ENCODE data around the gene PLCZ1. TPM values are rescaled to one million over a fixed set of nuclear protein-coding genes. Genes with fewer than 3 reads are reported as not detected.
A peak's percentile ranks its signal among the peaks of the same experiment; 100 is the strongest.

The PLCZ1 gene
- total RNA-seq, 2 donors from 2014 or later = not detected

DNA sequence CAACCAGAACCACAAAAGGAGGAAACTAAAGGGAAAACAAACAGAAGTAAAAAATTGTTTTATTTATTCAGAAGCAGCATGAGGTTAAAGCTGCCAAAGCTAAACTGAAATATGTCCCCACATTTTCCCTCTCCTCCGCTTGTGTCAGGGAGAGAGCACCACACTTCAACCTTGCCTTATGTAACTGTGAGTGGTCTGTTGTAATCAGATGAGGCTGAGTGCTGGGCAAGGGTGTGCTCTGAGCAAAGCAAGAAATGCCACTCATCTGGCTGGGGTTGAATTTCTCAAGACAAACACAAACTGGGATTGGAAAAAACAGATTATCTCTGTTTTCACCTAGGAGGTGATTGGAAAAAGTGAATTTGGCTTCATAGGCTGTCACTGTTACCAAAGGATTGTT lies 12.3 kb upstream of the PLCZ1 start:
- no peaks in the 10 kb centered on the region for H3K9me3 ChIP-seq (ENCODE audit: control insufficient read depth, low read length)
- H3K36me3 Mint-ChIP-seq (ENCODE audit: low read depth) = no peaks in the 10 kb centered on the region
- no peak for DNase-seq
- H3K9ac ChIP-seq (ENCODE audit: extremely low read depth, low read length, poor library complexity, severe bottlenecking) = no peak overlapping the region
- H3K4me1 Mint-ChIP-seq = peaks cover 76% of the 10 kb centered on the region
- no peak overlapping the region for H3K4me3 Mint-ChIP-seq
- WGBS, 2 experiments (ENCODE audit: insufficient coverage in 1 of 2, insufficient read length in 1 of 2) = 100% methylated on average over 1 of the region's 1 CpG; no CpG with 5 or more reads in 1 of the 2 experiments
- H3K27me3 ChIP-seq (ENCODE audit: control insufficient read depth, insufficient read depth, low read length, poor library complexity, severe bottlenecking) = no peaks in the 10 kb centered on the region
- H3K27ac Mint-ChIP-seq = peak overlapping the region; percentile 59
- peaks cover 26% of the 10 kb centered on the region for H3K4me1 ChIP-seq (ENCODE audit: control insufficient read depth, insufficient read depth, low read length)
- no peaks in the 10 kb centered on the region for H3K36me3 ChIP-seq (ENCODE audit: control insufficient read depth, insufficient read depth, low read length)
- no peaks in the 10 kb centered on the region for H3K9me3 Mint-ChIP-seq
- no peak overlapping the region for H3K4me3 ChIP-seq (ENCODE audit: low read length)
- H3K27me3 Mint-ChIP-seq (ENCODE audit: insufficient read depth) = no peaks in the 10 kb centered on the region
- no peak for TF ChIP-seq CTCF (conservative IDR thresholded peaks at IDR 0.05)
- no peak overlapping the region for H3K27ac ChIP-seq (ENCODE audit: low read depth, low read length)

DNA sequence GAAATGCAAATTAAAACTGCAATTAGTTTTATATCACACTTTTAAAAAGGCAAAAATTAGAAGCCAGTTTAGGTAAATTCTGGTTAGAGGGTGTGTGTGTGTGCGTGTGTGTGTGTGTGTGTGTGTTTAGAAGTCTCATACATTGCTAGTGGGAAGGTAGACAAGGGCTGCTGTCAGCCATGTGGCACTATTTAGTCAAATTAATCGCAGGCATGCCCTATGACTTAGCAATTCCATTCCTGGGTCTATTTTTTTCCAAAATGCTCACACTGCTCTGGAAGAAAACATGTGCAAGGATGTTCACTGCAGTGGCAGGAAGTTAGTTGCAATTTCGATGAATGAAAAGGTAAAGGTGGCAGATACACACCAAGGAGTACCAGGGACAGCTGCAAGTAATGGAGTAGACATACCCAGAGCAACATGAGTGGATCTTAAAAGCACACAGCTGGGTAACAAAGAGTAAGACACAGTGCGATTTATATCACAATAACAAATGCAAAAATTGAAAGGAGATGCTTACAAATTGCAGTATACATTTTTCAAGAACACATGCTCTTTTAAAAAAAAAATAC lies 11.7 kb upstream of the PLCZ1 start:
- Histone ChIP-seq H3K9me3 (ENCODE audit: control insufficient read depth, low read length) (no peaks in the 10 kb centered on the region), H3K4me1 (ENCODE audit: control insufficient read depth, insufficient read depth, low read length) (peaks cover 24% of the 10 kb centered on the region), H3K27ac (ENCODE audit: low read depth, low read length) (no peak overlapping the region), H3K9ac (ENCODE audit: extremely low read depth, low read length, poor library complexity, severe bottlenecking) (no peak overlapping the region), H3K4me3 (ENCODE audit: low read length) (no peak overlapping the region), H3K27me3 (ENCODE audit: control insufficient read depth, insufficient read depth, low read length, poor library complexity, severe bottlenecking) (no peaks in the 10 kb centered on the region), H3K36me3 (ENCODE audit: control insufficient read depth, insufficient read depth, low read length) (no peaks in the 10 kb centered on the region)
- Mint-ChIP-seq H3K4me1 (peaks cover 76% of the 10 kb centered on the region), H3K9me3 (no peaks in the 10 kb centered on the region), H3K27me3 (ENCODE audit: insufficient read depth) (no peaks in the 10 kb centered on the region), H3K27ac (no peak overlapping the region), H3K4me3 (no peak overlapping the region), H3K36me3 (ENCODE audit: low read depth) (no peaks in the 10 kb centered on the region)
- DNase-seq = no peak
- 93 to 100% methylated on average over 2 to 4 of the region's 4 CpGs for WGBS, 2 experiments (ENCODE audit: insufficient coverage in 1 of 2, insufficient read length in 1 of 2)
- TF ChIP-seq CTCF (conservative IDR thresholded peaks at IDR 0.05) = no peak

DNA sequence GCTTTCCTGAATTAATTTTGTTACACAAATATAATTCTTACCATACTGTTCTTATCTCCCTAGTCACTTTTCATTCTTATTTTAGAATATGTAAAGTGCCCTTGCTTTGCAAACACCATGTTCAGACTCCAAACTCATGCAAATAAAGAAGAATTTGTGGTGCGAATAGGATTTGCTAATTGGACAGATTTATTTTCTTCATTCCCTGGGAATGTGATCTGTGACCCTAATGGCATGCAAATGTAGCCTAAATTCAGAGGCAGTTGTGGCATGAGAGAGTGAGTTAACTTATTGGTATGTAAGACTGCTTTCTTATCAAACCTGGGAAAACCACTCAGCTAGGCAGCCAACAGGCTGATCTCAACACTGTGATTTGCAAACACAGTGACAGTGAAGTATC lies 10.1 kb upstream of the PLCZ1 start:
- peak; percentile 63 for DNase-seq
- no peaks in the 10 kb centered on the region for H3K9me3 ChIP-seq (ENCODE audit: control insufficient read depth, low read length)
- 74 to 75% methylated on average over 1 of the region's 1 CpG for WGBS, 2 experiments (ENCODE audit: insufficient coverage in 1 of 2, insufficient read length in 1 of 2)
- Mint-ChIP-seq H3K27ac (no peak overlapping the region), H3K4me1 (peaks cover 61% of the 10 kb centered on the region), H3K27me3 (ENCODE audit: insufficient read depth) (no peaks in the 10 kb centered on the region), H3K9me3 (no peaks in the 10 kb centered on the region), H3K36me3 (ENCODE audit: low read depth) (no peaks in the 10 kb centered on the region), H3K4me3 (no peak overlapping the region)
- H3K27me3 ChIP-seq (ENCODE audit: control insufficient read depth, insufficient read depth, low read length, poor library complexity, severe bottlenecking) = no peaks in the 10 kb centered on the region
- no peak overlapping the region for H3K9ac ChIP-seq (ENCODE audit: extremely low read depth, low read length, poor library complexity, severe bottlenecking)
- no peak overlapping the region for H3K4me3 ChIP-seq (ENCODE audit: low read length)
- H3K27ac ChIP-seq (ENCODE audit: low read depth, low read length) = no peak overlapping the region
- H3K4me1 ChIP-seq (ENCODE audit: control insufficient read depth, insufficient read depth, low read length) = peaks cover 9% of the 10 kb centered on the region
- H3K36me3 ChIP-seq (ENCODE audit: control insufficient read depth, insufficient read depth, low read length) = no peaks in the 10 kb centered on the region
- TF ChIP-seq CTCF (conservative IDR thresholded peaks at IDR 0.05) = no peak

Data from endodermal cell (in vitro differentiated cells).